Caco-2 (cell line): ENCODE measurements around the gene DLK1. TPM values are rescaled to one million over a fixed set of nuclear protein-coding genes. Genes with fewer than 3 reads are reported as not detected.

Experiments used
- BruUV-seq: library from RNA; stranded (reverse); fragments of 400-500 nt; replicated peaks from 2 replicates; lab custom pipeline; 2021; lab: Mats Ljungman, UMichigan
- CTCF ChIA-PET: fragments of 300-600 bp; sonication (Branson Sonifier 250); formaldehyde crosslinking; loops from one replicate; lab custom pipeline; 2022; ENCODE audit warnings: antibody characterized with exemption; lab: Charles Lee
- POLR2A ChIA-PET: fragments of 300-600 bp; sonication (Branson Sonifier 250); formaldehyde crosslinking; loops from one replicate; lab custom pipeline; 2022; ENCODE audit warnings: antibody characterized with exemption; lab: Charles Lee
- DNase-seq, 2 experiments: peaks; one replicate each; pipeline versions ENCODE4 v3.0.0 to v3.0.0-alpha.2; 2020 to 2022
- H3K27me3 ChIP-seq: replicated peaks from 2 replicates; pipeline ENCODE4 v1.6.0; 2011; ENCODE audit warnings: low read length; ENCODE audit not compliant: control insufficient read depth, insufficient read depth
- H3K36me3 ChIP-seq: 2 replicates; pipeline ENCODE4 v1.5.1; 2011; ENCODE audit warnings: low read length; ENCODE audit not compliant: control insufficient read depth, insufficient read depth
- H3K4me1 ChIP-seq: fragments of 250-450 bp; sonication (Bioruptor Pico); 2 replicates; pipeline ENCODE4 v1.5.1; 2020; ENCODE audit warnings: mild to moderate bottlenecking
- H3K4me3 ChIP-seq: 2 replicates; pipeline ENCODE4 v1.5.1; 2011; ENCODE audit warnings: low read depth, mild to moderate bottlenecking, control low read depth, low read length
- H3K9me3 ChIP-seq: fragments of 250-450 bp; sonication (Bioruptor Pico); 2 replicates; pipeline ENCODE4 v1.5.1; 2020; ENCODE audit warnings: mild to moderate bottlenecking, moderate library complexity
- H3K27ac Mint-ChIP-seq: one replicate; pipeline ENCODE4 v1.8.0; 2022; ENCODE audit warnings: mixed read lengths; ENCODE audit not compliant: unreplicated experiment
- H3K27me3 Mint-ChIP-seq: one replicate; pipeline ENCODE4 v1.8.0; 2022; ENCODE audit warnings: mixed read lengths; ENCODE audit not compliant: insufficient read depth, unreplicated experiment
- H3K36me3 Mint-ChIP-seq: one replicate; pipeline ENCODE4 v1.8.0; 2022; ENCODE audit warnings: mild to moderate bottlenecking, mixed read lengths; ENCODE audit not compliant: insufficient read depth, unreplicated experiment
- H3K4me1 Mint-ChIP-seq: one replicate; pipeline ENCODE4 v1.8.0; 2022; ENCODE audit warnings: low read depth, mixed read lengths; ENCODE audit not compliant: unreplicated experiment
- H3K4me3 Mint-ChIP-seq: one replicate; pipeline ENCODE4 v1.8.0; 2022; ENCODE audit warnings: mild to moderate bottlenecking, moderate library complexity, mixed read lengths; ENCODE audit not compliant: unreplicated experiment
- H3K9me3 Mint-ChIP-seq: one replicate; pipeline ENCODE4 v1.8.0; 2022; ENCODE audit warnings: mixed read lengths; ENCODE audit not compliant: unreplicated experiment
- intact Hi-C: fragments of 100-400 bp; cut with micrococcal nuclease; formaldehyde crosslinking; loops from one replicate; pipeline ENCODE4 v1.10.0; 2022; ENCODE audit not compliant: unreplicated experiment
- total RNA-seq: library from RNA; stranded (reverse); gene quantifications from 2 replicates; pipeline ENCODE4 v1.2.3, GENCODE V29; 2022
- TF ChIP-seq, protein P1 (sequence below), 2 experiments: fragments of 200-600 bp in 1 of 2; IDR thresholded peaks; 1 replicate in 1 of 2; 2 replicates in 1 of 2; pipeline versions ENCODE4 v1.5.1 to v1.8.0; 2011 to 2022; ENCODE audit warnings: antibody characterized with exemption in 1 of 2, control low read depth in 1 of 2, inconsistent platforms in 1 of 2, low read depth in 1 of 2, low read length in 1 of 2, mild to moderate bottlenecking in 1 of 2, moderate library complexity in 1 of 2; ENCODE audit not compliant: insufficient read depth in 1 of 2, severe bottlenecking in 1 of 2, unreplicated experiment in 1 of 2

Gene DLK1
- total RNA-seq, 1 experiment from 2014 or later = not detected

DNA sequence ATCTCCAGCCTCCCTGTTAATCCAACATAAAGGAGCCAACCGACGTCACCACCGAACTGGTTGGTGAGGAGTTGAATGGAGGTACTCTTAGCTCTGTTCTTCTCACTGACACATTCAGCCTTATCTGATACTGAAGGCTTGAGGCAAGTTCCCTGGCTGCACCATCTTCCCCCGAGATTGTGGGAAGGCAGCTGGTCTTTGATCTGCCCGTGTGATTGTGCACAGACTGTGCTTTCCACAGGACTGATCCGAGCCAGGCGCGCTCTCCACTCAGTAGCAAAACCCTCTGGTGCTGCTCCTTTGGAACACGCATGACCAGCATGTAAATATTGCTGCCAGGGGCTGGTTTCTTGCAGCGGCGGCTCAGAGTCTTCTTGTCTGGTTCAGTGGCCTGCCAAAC, 30.1 kb upstream of the DLK1 start:
- no peak overlapping the region for H3K4me3 Mint-ChIP-seq
- H3K27ac Mint-ChIP-seq = no peak overlapping the region
- Histone ChIP-seq H3K36me3 (no peaks in the 10 kb centered on the region), H3K4me1 (no peaks in the 10 kb centered on the region), H3K27me3 (no peaks in the 10 kb centered on the region), H3K4me3 (no peak overlapping the region), H3K9me3 (no peaks in the 10 kb centered on the region)
- peaks cover 12% of the 10 kb centered on the region for H3K4me1 Mint-ChIP-seq
- no peaks in the 10 kb centered on the region for H3K36me3 Mint-ChIP-seq
- intact Hi-C loops = no loop called here
- CTCF ChIA-PET = no interaction called here
- H3K9me3 Mint-ChIP-seq = no peaks in the 10 kb centered on the region
- H3K27me3 Mint-ChIP-seq = peaks cover 5% of the 10 kb centered on the region
- BruUV-seq = no TSS peak
- POLR2A ChIA-PET = no interaction called here
- DNase-seq = no peak
- TF ChIP-seq, protein P1, sequence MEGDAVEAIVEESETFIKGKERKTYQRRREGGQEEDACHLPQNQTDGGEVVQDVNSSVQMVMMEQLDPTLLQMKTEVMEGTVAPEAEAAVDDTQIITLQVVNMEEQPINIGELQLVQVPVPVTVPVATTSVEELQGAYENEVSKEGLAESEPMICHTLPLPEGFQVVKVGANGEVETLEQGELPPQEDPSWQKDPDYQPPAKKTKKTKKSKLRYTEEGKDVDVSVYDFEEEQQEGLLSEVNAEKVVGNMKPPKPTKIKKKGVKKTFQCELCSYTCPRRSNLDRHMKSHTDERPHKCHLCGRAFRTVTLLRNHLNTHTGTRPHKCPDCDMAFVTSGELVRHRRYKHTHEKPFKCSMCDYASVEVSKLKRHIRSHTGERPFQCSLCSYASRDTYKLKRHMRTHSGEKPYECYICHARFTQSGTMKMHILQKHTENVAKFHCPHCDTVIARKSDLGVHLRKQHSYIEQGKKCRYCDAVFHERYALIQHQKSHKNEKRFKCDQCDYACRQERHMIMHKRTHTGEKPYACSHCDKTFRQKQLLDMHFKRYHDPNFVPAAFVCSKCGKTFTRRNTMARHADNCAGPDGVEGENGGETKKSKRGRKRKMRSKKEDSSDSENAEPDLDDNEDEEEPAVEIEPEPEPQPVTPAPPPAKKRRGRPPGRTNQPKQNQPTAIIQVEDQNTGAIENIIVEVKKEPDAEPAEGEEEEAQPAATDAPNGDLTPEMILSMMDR (IDR thresholded peaks at IDR 0.05; ENCODE audit: insufficient read depth in 1 of 2, low read depth in 1 of 2, low read length in 1 of 2, severe bottlenecking in 1 of 2, unreplicated experiment in 1 of 2) = no peak

DNA sequence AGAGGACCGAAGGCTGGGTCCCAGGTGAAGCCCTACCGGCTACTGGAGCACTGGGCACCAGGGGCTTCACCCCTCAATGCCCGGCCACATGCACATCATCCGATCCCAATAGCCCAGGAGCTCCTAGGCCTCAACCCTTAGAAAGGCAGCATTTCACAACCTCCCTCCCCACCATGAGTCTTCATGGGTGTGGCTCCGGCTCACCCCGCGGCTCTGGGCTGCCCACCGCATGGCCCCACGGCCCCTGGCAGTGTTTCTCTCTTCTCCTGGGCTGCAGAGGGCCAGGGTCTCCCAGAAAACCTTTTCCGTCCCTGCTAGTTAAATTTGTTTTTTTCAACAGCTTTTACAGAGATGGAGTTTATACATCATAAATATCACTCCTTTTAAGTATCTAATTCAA, 28.6 kb upstream of the DLK1 start:
- POLR2A ChIA-PET = no interaction called here
- no TSS peak for BruUV-seq
- Histone ChIP-seq H3K4me3 (no peak overlapping the region), H3K27me3 (no peaks in the 10 kb centered on the region; the same call in 1 of the 2 replicates), H3K36me3 (no peaks in the 10 kb centered on the region), H3K9me3 (no peaks in the 10 kb centered on the region), H3K4me1 (no peaks in the 10 kb centered on the region)
- Mint-ChIP-seq H3K36me3 (no peaks in the 10 kb centered on the region), H3K4me3 (no peak overlapping the region), H3K27ac (no peak overlapping the region), H3K27me3 (no peaks in the 10 kb centered on the region), H3K9me3 (no peaks in the 10 kb centered on the region), H3K4me1 (peaks cover 8% of the 10 kb centered on the region)
- no peak for DNase-seq
- intact Hi-C loops = no loop called here
- CTCF ChIA-PET = no interaction called here
- TF ChIP-seq, protein P1 (IDR thresholded peaks at IDR 0.05; ENCODE audit: insufficient read depth in 1 of 2, low read depth in 1 of 2, low read length in 1 of 2, severe bottlenecking in 1 of 2, unreplicated experiment in 1 of 2) = no peak

DNA sequence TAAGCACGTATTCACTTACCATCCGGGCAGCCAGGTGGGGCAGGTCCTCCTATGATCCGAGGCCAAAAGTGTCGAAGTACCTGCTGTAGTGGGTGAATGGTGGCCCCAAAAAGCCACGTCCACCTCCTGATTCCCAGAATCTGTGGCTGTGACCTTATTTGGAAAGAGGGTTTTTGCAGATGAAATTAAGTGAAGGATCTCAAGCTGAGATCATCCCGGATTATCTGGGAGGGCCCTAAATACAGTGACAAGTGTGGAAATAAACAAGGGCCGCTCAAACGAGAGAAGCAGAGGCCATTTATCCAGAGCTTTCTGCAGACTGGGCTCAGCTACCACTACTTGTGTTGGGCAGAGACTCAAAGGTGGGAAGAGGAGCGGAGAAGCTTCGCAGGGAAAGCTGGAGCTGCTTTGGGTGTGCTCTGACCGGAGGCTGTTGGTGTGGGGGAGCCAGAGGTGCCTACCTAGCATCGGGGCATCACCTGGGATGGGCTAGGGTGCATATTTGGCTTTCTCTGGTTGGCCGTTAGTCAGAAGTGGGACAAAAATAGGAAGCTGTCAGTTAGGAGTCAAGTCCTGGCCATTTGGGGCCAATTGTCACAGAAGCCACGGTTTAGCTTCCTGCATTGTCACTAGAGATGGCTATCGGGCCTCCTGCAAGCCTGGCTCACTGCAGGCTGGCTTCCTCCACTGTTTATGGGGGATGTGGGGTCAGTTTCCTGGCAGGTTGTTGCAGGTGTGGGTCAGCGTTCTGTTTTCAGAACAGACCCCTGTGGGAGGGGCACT, 27.8 kb upstream of the DLK1 start:
- peaks cover under 1% of the 10 kb centered on the region for H3K4me1 Mint-ChIP-seq
- no peak overlapping the region for H3K4me3 Mint-ChIP-seq
- Histone ChIP-seq H3K27me3 (no peaks in the 10 kb centered on the region; the same call in 1 of the 2 replicates), H3K4me1 (no peaks in the 10 kb centered on the region), H3K4me3 (no peak overlapping the region), H3K9me3 (no peaks in the 10 kb centered on the region), H3K36me3 (no peaks in the 10 kb centered on the region; the same call in 1 of the 2 replicates)
- DNase-seq = no peak
- TF ChIP-seq, protein P1 (IDR thresholded peaks at IDR 0.05; ENCODE audit: insufficient read depth in 1 of 2, low read depth in 1 of 2, low read length in 1 of 2, severe bottlenecking in 1 of 2, unreplicated experiment in 1 of 2) = no peak
- ChIA-PET POLR2A (no interaction called here), CTCF (interaction anchor here (0.5 kb wide), 1 partner anchor 769 kb away, joined by 3 read pairs; no protein-coding TSS in a partner anchor)
- no peaks in the 10 kb centered on the region for H3K27me3 Mint-ChIP-seq
- intact Hi-C loops = no loop called here
- no peak overlapping the region for H3K27ac Mint-ChIP-seq
- no peaks in the 10 kb centered on the region for H3K9me3 Mint-ChIP-seq
- H3K36me3 Mint-ChIP-seq = no peaks in the 10 kb centered on the region
- no TSS peak for BruUV-seq
